HEK293 (cell line): ENCODE data around the gene ERCC2.

Source experiments
- CTCF ChIA-PET: fragments of 350-600 bp; formaldehyde crosslinking; extraction: SDS; loops from one replicate; lab custom pipeline; 2021; ENCODE audit warnings: antibody characterized with exemption; lab: Yijun Ruan, JAX
- POLR2A ChIA-PET: fragments of 300-600 bp; formaldehyde crosslinking; extraction: SDS; loops from one replicate; lab custom pipeline; 2020; ENCODE audit warnings: antibody characterized with exemption, inconsistent platforms; lab: Yijun Ruan, JAX
- H3K27ac ChIP-seq: fragments of 200-500 bp; sonication (Bioruptor generic); 2 replicates; pipeline ENCODE4 v1.5.1; 2014; ENCODE audit warnings: low read depth, low read length, control low read depth, inconsistent platforms; ENCODE audit errors: extremely low read depth
- H3K36me3 ChIP-seq, 2 experiments: fragments of 200-500 bp in 1 of 2; sonication (Bioruptor generic) in 1 of 2; 1 replicate in 1 of 2; 2 replicates in 1 of 2; pipeline ENCODE4 v1.5.1; 2014 to 2017; ENCODE audit warnings: inconsistent platforms in 2 of 2, low read length in 2 of 2; ENCODE audit not compliant: control insufficient read depth in 2 of 2, insufficient read depth in 1 of 2
- H3K4me1 ChIP-seq: fragments of 200-500 bp; sonication (Bioruptor generic); 2 replicates; pipeline ENCODE4 v1.5.1; 2014; ENCODE audit warnings: mild to moderate bottlenecking, low read length, inconsistent platforms; ENCODE audit not compliant: control insufficient read depth, insufficient read depth
- H3K4me3 ChIP-seq: 2 replicates; pipeline ENCODE4 v1.5.1; 2011; ENCODE audit warnings: low read depth, mild to moderate bottlenecking, control low read depth, low read length, moderate library complexity
- H3K9me3 ChIP-seq: fragments of 200-500 bp; sonication (Bioruptor generic); 2 replicates; pipeline ENCODE4 v1.5.1; 2014; ENCODE audit warnings: low read depth, low read length, inconsistent platforms; ENCODE audit not compliant: control insufficient read depth, insufficient read depth
- GLI2 ChIP-seq: fragments of 450-650 bp; formaldehyde crosslinking; IDR thresholded peaks from 2 replicates; pipeline ENCODE4; 2017; ENCODE audit warnings: missing biosample characterization, missing genetic modification characterization, low read depth, borderline replicate concordance
- GLIS1 ChIP-seq: fragments of 450-650 bp; formaldehyde crosslinking; IDR thresholded peaks from 2 replicates; pipeline ENCODE4 v1.5.1; 2016; ENCODE audit warnings: missing biosample characterization, missing genetic modification characterization
- KLF8 ChIP-seq: fragments of 450-650 bp; formaldehyde crosslinking; IDR thresholded peaks from 2 replicates; pipeline ENCODE4 v1.5.1; 2016; ENCODE audit warnings: missing biosample characterization, missing genetic modification characterization
- ZBTB1 ChIP-seq: fragments of 450-650 bp; formaldehyde crosslinking; IDR thresholded peaks from 2 replicates; pipeline ENCODE4 v1.5.1; 2016; ENCODE audit warnings: missing biosample characterization, missing genetic modification characterization
- ZBTB17 ChIP-seq: fragments of 450-650 bp; formaldehyde crosslinking; IDR thresholded peaks from 2 replicates; pipeline ENCODE4 v1.5.1; 2016; ENCODE audit warnings: missing biosample characterization, missing genetic modification characterization
- ZBTB21 ChIP-seq: fragments of 450-650 bp; formaldehyde crosslinking; IDR thresholded peaks from 2 replicates; pipeline ENCODE4 v1.5.1; 2017; ENCODE audit warnings: missing biosample characterization, missing genetic modification characterization
- ZEB2 ChIP-seq: fragments of 450-650 bp; formaldehyde crosslinking; IDR thresholded peaks from 2 replicates; pipeline ENCODE4 v1.5.1; 2016; ENCODE audit warnings: missing biosample characterization, missing genetic modification characterization
- ZFP41 ChIP-seq: fragments of 450-650 bp; formaldehyde crosslinking; IDR thresholded peaks from 2 replicates; pipeline ENCODE4 v1.5.1; 2016; ENCODE audit warnings: missing biosample characterization, missing genetic modification characterization, borderline replicate concordance
- ZNF121 ChIP-seq: fragments of 450-650 bp; formaldehyde crosslinking; IDR thresholded peaks from 2 replicates; pipeline ENCODE4 v1.5.1; 2016; ENCODE audit warnings: missing biosample characterization, missing genetic modification characterization
- ZNF132 ChIP-seq: fragments of 450-650 bp; formaldehyde crosslinking; IDR thresholded peaks from 2 replicates; pipeline ENCODE4 v1.5.1; 2017; ENCODE audit warnings: missing biosample characterization, missing genetic modification characterization, borderline replicate concordance
- ZNF175 ChIP-seq: fragments of 450-650 bp; formaldehyde crosslinking; IDR thresholded peaks from 2 replicates; pipeline ENCODE4 v1.5.1; 2016; ENCODE audit warnings: missing biosample characterization, missing genetic modification characterization
- ZNF26 ChIP-seq: fragments of 450-650 bp; formaldehyde crosslinking; IDR thresholded peaks from 2 replicates; pipeline ENCODE4 v1.5.1; 2016; ENCODE audit warnings: missing biosample characterization, missing genetic modification characterization
- ZNF423 ChIP-seq: fragments of 450-650 bp; formaldehyde crosslinking; IDR thresholded peaks from 2 replicates; pipeline ENCODE4 v1.5.1; 2016; ENCODE audit warnings: missing biosample characterization, missing genetic modification characterization
- ZNF426 ChIP-seq: fragments of 450-650 bp; formaldehyde crosslinking; IDR thresholded peaks from 2 replicates; pipeline ENCODE4 v1.5.1; 2017; ENCODE audit warnings: missing biosample characterization, missing genetic modification characterization, mild to moderate bottlenecking, inconsistent platforms, moderate library complexity
- ZNF548 ChIP-seq: fragments of 450-650 bp; formaldehyde crosslinking; IDR thresholded peaks from 2 replicates; pipeline ENCODE4 v1.5.1; 2016; ENCODE audit warnings: missing biosample characterization, missing genetic modification characterization
- ZNF596 ChIP-seq: fragments of 450-650 bp; IDR thresholded peaks from 2 replicates; pipeline ENCODE4 v1.5.0; 2018; ENCODE audit warnings: missing biosample characterization, mild to moderate bottlenecking, missing genetic modification characterization, moderate library complexity
- ZNF610 ChIP-seq: fragments of 450-650 bp; formaldehyde crosslinking; IDR thresholded peaks from 2 replicates; pipeline ENCODE4 v1.5.1; 2016; ENCODE audit warnings: missing biosample characterization, missing genetic modification characterization, borderline replicate concordance
- ZNF624 ChIP-seq: fragments of 450-650 bp; formaldehyde crosslinking; IDR thresholded peaks from 2 replicates; pipeline ENCODE4 v1.5.1; 2017; ENCODE audit warnings: missing biosample characterization, missing genetic modification characterization
- ZNF792 ChIP-seq: fragments of 450-650 bp; formaldehyde crosslinking; IDR thresholded peaks from 2 replicates; pipeline ENCODE4 v1.5.1; 2016; ENCODE audit warnings: missing biosample characterization, missing genetic modification characterization
- ZNF837 ChIP-seq: fragments of 450-650 bp; formaldehyde crosslinking; IDR thresholded peaks from 2 replicates; pipeline ENCODE4 v1.5.1; 2016; ENCODE audit warnings: missing biosample characterization, missing genetic modification characterization
- ZSCAN23 ChIP-seq: fragments of 450-650 bp; formaldehyde crosslinking; IDR thresholded peaks from 2 replicates; pipeline ENCODE4 v1.5.1; 2016; ENCODE audit warnings: missing biosample characterization, missing genetic modification characterization
- TF ChIP-seq, protein P1 (sequence below): fragments of 450-650 bp; formaldehyde crosslinking; IDR thresholded peaks from 2 replicates; pipeline ENCODE4 v1.5.1; 2017; ENCODE audit warnings: missing biosample characterization, missing genetic modification characterization
- TF ChIP-seq, protein P2 (sequence below): fragments of 450-650 bp; formaldehyde crosslinking; IDR thresholded peaks from 2 replicates; pipeline ENCODE4 v1.5.1; 2016; ENCODE audit warnings: missing biosample characterization, missing genetic modification characterization
- TF ChIP-seq, protein P3 (sequence below): fragments of 450-650 bp; formaldehyde crosslinking; IDR thresholded peaks from 2 replicates; pipeline ENCODE4 v1.5.1; 2016; ENCODE audit warnings: missing biosample characterization, missing genetic modification characterization

Gene ERCC2

GRCh38 chr19:45358213-45358792 lies 12.1 kb downstream of the ERCC2 start (continued):
- TF ChIP-seq ZNF423 (tag by site-specific recombination): no peak
- TF ChIP-seq ZNF610 (tag by site-specific recombination): no peak
- no peak for TF ChIP-seq ZNF121
- no peak for TF ChIP-seq ZNF426
- no peak for TF ChIP-seq ZBTB1 (tag by site-specific recombination)
- TF ChIP-seq ZNF596 (tag by site-specific recombination): no peak

DNA sequence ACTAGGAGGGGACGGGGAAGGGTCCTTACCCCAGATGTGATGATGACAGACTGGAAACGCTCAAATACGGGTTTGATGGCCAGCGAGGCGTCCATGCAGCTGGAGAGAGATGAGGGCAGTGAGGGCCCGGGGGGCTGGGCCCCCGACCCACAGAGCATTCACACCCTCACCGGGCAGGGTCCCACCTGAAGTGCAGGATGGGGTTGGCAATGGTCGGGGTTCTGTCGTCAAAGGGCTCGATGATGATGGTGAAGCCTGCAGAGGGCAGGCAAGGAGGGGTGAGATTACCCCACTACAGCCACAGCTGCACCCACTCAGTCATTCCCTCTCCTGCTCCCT lies 13.0 kb downstream of the ERCC2 start:
- POLR2A ChIA-PET: no interaction called here
- TF ChIP-seq GLIS1 (tag by site-specific recombination): no peak
- no peak for TF ChIP-seq ZBTB21 (tag by site-specific recombination)
- H3K4me3 ChIP-seq: no peak overlapping the region
- no peak overlapping the region for H3K27ac ChIP-seq
- CTCF ChIA-PET: interaction anchor here (0.6 kb wide), 2 partner anchors 15 to 1819 kb away, joined by 4 read pairs; no protein-coding TSS in a partner anchor
- H3K9me3 ChIP-seq: no peaks in the 10 kb centered on the region
- no peaks in the 10 kb centered on the region for H3K4me1 ChIP-seq
- peaks cover 43 to 81% of the 10 kb centered on the region in 2 experiments; a peak in 2 of 3 replicates for H3K36me3 ChIP-seq

DNA sequence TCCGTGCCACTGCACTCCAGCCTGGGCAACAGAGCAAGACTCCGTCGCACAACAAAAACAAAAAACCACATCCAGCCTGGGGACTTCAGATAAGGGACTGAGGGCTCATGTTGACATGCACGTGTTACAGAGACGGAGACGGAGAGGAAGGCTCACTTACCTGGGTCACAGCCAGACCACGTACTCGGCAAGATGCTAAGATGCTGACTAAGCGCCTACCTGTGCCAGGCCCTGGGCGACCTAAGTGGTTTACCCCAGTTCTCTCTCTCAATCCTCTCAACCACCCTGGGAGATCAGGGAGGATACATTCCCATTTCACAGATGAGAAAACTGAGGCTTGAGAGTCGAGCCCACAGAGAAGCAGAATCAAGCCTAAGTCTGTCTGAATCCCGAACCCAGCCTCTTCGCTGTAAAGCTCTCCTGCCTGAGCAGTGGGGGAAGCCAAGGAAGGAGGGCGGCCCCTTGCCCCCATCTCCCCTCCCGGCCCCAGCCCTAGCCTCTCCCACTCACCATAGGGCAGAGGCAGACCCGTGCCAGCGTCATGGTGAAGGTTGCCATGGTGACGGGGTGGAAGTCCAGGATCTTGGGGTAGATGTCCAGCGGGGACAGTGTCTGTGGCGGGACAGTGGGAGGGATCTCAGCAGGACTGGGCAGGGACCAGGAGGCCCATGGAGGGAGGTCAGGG lies 13.5 kb downstream of the ERCC2 start:
- POLR2A ChIA-PET: no interaction called here
- H3K36me3 ChIP-seq: peaks cover 42 to 81% of the 10 kb centered on the region in 2 experiments; a peak in 2 of 3 replicates
- CTCF ChIA-PET: interaction anchor here (0.6 to 0.8 kb wide), 4 partner anchors 18 to 1818 kb away, joined by 3 to 4 read pairs (median 4); no protein-coding TSS in a partner anchor

More for the DNA sequence above, 13.5 kb downstream of the ERCC2 start:
- Histone ChIP-seq H3K27ac (no peak overlapping the region), H3K4me3 (no peak overlapping the region), H3K9me3 (no peaks in the 10 kb centered on the region), H3K4me1 (no peaks in the 10 kb centered on the region)
- TF ChIP-seq, protein P1, sequence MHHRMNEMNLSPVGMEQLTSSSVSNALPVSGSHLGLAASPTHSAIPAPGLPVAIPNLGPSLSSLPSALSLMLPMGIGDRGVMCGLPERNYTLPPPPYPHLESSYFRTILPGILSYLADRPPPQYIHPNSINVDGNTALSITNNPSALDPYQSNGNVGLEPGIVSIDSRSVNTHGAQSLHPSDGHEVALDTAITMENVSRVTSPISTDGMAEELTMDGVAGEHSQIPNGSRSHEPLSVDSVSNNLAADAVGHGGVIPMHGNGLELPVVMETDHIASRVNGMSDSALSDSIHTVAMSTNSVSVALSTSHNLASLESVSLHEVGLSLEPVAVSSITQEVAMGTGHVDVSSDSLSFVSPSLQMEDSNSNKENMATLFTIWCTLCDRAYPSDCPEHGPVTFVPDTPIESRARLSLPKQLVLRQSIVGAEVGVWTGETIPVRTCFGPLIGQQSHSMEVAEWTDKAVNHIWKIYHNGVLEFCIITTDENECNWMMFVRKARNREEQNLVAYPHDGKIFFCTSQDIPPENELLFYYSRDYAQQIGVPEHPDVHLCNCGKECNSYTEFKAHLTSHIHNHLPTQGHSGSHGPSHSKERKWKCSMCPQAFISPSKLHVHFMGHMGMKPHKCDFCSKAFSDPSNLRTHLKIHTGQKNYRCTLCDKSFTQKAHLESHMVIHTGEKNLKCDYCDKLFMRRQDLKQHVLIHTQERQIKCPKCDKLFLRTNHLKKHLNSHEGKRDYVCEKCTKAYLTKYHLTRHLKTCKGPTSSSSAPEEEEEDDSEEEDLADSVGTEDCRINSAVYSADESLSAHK: no peak
- TF ChIP-seq ZNF175 (no peak), ZSCAN23 (tag by site-specific recombination) (no peak), ZNF548 (no peak), ZFP41 (no peak), ZNF132 (tag by site-specific recombination) (no peak), GLI2 (tag by site-specific recombination) (no peak), ZNF624 (tag by site-specific recombination) (no peak), ZNF792 (tag by site-specific recombination) (no peak), ZBTB17 (no peak), ZNF26 (tag by site-specific recombination) (no peak), ZEB2 (tag by site-specific recombination) (no peak), ZNF837 (tag by site-specific recombination) (no peak), KLF8 (tag by site-specific recombination) (0 out of 2 replicates have a peak, but pooled peaks have one; percentile 23), ZNF121 (0 out of 2 replicates have a peak, but pooled peaks have one; percentile 63)
- TF ChIP-seq, protein P2, sequence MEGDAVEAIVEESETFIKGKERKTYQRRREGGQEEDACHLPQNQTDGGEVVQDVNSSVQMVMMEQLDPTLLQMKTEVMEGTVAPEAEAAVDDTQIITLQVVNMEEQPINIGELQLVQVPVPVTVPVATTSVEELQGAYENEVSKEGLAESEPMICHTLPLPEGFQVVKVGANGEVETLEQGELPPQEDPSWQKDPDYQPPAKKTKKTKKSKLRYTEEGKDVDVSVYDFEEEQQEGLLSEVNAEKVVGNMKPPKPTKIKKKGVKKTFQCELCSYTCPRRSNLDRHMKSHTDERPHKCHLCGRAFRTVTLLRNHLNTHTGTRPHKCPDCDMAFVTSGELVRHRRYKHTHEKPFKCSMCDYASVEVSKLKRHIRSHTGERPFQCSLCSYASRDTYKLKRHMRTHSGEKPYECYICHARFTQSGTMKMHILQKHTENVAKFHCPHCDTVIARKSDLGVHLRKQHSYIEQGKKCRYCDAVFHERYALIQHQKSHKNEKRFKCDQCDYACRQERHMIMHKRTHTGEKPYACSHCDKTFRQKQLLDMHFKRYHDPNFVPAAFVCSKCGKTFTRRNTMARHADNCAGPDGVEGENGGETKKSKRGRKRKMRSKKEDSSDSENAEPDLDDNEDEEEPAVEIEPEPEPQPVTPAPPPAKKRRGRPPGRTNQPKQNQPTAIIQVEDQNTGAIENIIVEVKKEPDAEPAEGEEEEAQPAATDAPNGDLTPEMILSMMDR (tag by site-specific recombination): no peak
- TF ChIP-seq, protein P3, sequence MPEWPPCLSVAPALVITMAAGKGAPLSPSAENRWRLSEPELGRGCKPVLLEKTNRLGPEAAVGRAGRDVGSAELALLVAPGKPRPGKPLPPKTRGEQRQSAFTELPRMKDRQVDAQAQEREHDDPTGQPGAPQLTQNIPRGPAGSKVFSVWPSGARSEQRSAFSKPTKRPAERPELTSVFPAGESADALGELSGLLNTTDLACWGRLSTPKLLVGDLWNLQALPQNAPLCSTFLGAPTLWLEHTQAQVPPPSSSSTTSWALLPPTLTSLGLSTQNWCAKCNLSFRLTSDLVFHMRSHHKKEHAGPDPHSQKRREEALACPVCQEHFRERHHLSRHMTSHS: no peak
